ENCODE results near the gene GTPBP2. TPM values are rescaled to one million over a fixed set of nuclear protein-coding genes. Genes with fewer than 3 reads are reported as not detected.

The GTPBP2 gene
- total and polyA plus RNA-seq, 2 experiments from 2014 or later, result 17.5 to 55.9 TPM

- no peaks in the 10 kb centered on the region for H3K4me1 ChIP-seq (ENCODE audit: insufficient read depth)
- Mint-ChIP-seq H3K4me3 (no peak overlapping the region), H3K27ac (no peak overlapping the region), H3K4me1 (peaks cover 5% of the 10 kb centered on the region), H3K36me3 (ENCODE audit: low read depth) (peaks cover 64% of the 10 kb centered on the region), H3K9me3 (no peaks in the 10 kb centered on the region), H3K27me3 (ENCODE audit: insufficient read depth, low read depth, poor library complexity) (peaks cover 5% of the 10 kb centered on the region)
- peaks cover 15% of the 10 kb centered on the region for H3K36me3 ChIP-seq (ENCODE audit: insufficient read depth)
- no peak overlapping the region for H3K27ac ChIP-seq (ENCODE audit: low read depth)
- no peak overlapping the region for H3K4me3 ChIP-seq
- no peaks in the 10 kb centered on the region for H3K9me2 ChIP-seq (ENCODE audit: insufficient read depth)
- no peak for DNase-seq (ENCODE audit: low spot score)
- ATAC-seq, result no peak
- no peak overlapping the region for H2AFZ ChIP-seq
- peaks cover 10% of the 10 kb centered on the region; the same call in 1 of the 2 replicates for H3F3A ChIP-seq (replicated peaks; ENCODE audit: low read depth)
- H3K27me3 ChIP-seq (ENCODE audit: insufficient read depth), result no peaks in the 10 kb centered on the region
- peaks cover 7% of the 10 kb centered on the region for H4K20me1 ChIP-seq (replicated peaks; ENCODE audit: insufficient read depth)
- H3K4me2 ChIP-seq, result no peak overlapping the region
- TF ChIP-seq JUNB (IDR thresholded peaks at IDR 0.05; ENCODE audit: unreplicated experiment), result no peak
- no peak for TF ChIP-seq POLR2AphosphoS5 (IDR thresholded peaks at IDR 0.05; ENCODE audit: low read depth)
- TF ChIP-seq ZNF114 (CRISPR knock-in tag; IDR thresholded peaks at IDR 0.05), result no peak
- TF ChIP-seq ETS1 (IDR thresholded peaks at IDR 0.05), result no peak
- TF ChIP-seq, protein P1, sequence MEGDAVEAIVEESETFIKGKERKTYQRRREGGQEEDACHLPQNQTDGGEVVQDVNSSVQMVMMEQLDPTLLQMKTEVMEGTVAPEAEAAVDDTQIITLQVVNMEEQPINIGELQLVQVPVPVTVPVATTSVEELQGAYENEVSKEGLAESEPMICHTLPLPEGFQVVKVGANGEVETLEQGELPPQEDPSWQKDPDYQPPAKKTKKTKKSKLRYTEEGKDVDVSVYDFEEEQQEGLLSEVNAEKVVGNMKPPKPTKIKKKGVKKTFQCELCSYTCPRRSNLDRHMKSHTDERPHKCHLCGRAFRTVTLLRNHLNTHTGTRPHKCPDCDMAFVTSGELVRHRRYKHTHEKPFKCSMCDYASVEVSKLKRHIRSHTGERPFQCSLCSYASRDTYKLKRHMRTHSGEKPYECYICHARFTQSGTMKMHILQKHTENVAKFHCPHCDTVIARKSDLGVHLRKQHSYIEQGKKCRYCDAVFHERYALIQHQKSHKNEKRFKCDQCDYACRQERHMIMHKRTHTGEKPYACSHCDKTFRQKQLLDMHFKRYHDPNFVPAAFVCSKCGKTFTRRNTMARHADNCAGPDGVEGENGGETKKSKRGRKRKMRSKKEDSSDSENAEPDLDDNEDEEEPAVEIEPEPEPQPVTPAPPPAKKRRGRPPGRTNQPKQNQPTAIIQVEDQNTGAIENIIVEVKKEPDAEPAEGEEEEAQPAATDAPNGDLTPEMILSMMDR (conservative IDR thresholded peaks at IDR 0.05; ENCODE audit: low read depth in 2 of 2), result no peak
- TF ChIP-seq ZNF462 (CRISPR knock-in tag; IDR thresholded peaks at IDR 0.05), result no peak
- no peak for TF ChIP-seq NANOG (IDR thresholded peaks at IDR 0.05; ENCODE audit: borderline replicate concordance)
- TF ChIP-seq CREB1 (CRISPR knock-in tag; IDR thresholded peaks at IDR 0.05; ENCODE audit: low read depth), result no peak
- TF ChIP-seq EZH2 (IDR thresholded peaks at IDR 0.05; ENCODE audit: low read depth, unreplicated experiment), result no peak
- TF ChIP-seq, protein P2, sequence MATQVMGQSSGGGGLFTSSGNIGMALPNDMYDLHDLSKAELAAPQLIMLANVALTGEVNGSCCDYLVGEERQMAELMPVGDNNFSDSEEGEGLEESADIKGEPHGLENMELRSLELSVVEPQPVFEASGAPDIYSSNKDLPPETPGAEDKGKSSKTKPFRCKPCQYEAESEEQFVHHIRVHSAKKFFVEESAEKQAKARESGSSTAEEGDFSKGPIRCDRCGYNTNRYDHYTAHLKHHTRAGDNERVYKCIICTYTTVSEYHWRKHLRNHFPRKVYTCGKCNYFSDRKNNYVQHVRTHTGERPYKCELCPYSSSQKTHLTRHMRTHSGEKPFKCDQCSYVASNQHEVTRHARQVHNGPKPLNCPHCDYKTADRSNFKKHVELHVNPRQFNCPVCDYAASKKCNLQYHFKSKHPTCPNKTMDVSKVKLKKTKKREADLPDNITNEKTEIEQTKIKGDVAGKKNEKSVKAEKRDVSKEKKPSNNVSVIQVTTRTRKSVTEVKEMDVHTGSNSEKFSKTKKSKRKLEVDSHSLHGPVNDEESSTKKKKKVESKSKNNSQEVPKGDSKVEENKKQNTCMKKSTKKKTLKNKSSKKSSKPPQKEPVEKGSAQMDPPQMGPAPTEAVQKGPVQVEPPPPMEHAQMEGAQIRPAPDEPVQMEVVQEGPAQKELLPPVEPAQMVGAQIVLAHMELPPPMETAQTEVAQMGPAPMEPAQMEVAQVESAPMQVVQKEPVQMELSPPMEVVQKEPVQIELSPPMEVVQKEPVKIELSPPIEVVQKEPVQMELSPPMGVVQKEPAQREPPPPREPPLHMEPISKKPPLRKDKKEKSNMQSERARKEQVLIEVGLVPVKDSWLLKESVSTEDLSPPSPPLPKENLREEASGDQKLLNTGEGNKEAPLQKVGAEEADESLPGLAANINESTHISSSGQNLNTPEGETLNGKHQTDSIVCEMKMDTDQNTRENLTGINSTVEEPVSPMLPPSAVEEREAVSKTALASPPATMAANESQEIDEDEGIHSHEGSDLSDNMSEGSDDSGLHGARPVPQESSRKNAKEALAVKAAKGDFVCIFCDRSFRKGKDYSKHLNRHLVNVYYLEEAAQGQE (IDR thresholded peaks at IDR 0.05; ENCODE audit: unreplicated experiment), result no peak
- peaks cover 19% of the 10 kb centered on the region for H3K79me2 ChIP-seq (replicated peaks; ENCODE audit: insufficient read depth)
Measured at GRCh38 chr6:43623880-43624785, 4.9 kb downstream of the GTPBP2 start.
